ENCODE measurements around the gene SOWAHD. TPM values are rescaled to one million over a fixed set of nuclear protein-coding genes. Genes with fewer than 3 reads are reported as not detected.
"Not testable (repeated sequence)": the region's sequence is repeated elsewhere in the genome, so short reads cannot be mapped to it uniquely, and the experiment has no call there.

SOWAHD gene
- total RNA-seq, 4 donors from 2014 or later, result 0.64 to 1.5 TPM; not detected in 2

DNA sequence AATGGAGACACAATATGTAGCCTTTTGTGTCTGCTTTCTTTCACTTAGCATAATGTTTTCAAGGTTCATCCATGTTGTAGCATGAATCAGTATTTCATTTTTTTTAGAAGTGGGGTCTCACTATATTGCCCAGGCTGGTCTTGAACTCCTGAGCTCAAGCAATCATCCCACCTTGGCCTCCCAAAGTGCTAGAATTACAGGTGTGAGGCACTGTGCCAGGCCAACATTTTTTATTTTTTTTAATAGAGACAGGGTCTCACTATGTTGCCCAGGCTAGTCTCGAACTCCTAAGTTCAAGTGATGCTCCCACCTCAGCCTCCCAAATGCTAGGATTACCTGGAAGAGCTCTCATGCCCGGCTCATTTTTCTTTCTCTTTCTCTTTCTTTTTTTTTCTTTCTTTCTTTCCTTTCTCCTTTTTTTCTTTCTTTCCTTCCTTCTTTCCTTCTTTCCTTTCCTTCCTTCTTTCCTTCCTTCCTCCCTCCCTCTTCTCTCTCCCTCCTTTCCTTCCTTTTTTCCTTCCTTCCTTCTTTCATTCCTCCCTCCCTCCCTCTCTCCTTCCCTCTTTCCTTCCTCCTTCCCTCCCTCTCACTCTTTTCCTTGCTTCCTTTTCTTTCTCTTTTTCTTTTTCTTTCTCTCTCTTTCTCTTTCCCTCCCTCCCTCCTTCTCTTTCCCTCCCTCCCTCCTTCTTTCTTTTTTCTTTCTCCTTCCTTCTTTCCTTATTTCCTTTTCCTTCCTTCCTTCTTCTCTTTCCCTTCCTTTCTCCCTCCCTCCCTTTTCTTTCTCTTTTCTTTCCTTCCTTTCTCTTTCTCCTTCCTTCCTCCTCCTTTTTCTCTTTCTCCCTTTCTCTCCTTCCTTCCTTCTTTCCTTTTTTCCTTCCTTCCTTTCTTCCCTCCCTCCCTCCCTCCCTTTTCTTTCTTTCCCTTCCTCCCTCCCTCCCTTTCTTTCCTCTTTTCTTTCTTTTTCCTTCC lies 43.1 kb downstream of the SOWAHD start:
- Histone ChIP-seq H3K27ac (no peak overlapping the region), H3K27me3 (no peaks in the 10 kb centered on the region), H3K4me1 (no peaks in the 10 kb centered on the region), H3K36me3 (no peaks in the 10 kb centered on the region), H3K4me3 (no peak overlapping the region), H3K9me3 (no peaks in the 10 kb centered on the region)
- TF ChIP-seq POLR2AphosphoS5 (IDR thresholded peaks at IDR 0.05) (no peak), POLR2A (IDR thresholded peaks at IDR 0.05) (no peak), EP300 (IDR thresholded peaks at IDR 0.05; ENCODE audit: low read depth) (no peak)
- TF ChIP-seq, protein P1, sequence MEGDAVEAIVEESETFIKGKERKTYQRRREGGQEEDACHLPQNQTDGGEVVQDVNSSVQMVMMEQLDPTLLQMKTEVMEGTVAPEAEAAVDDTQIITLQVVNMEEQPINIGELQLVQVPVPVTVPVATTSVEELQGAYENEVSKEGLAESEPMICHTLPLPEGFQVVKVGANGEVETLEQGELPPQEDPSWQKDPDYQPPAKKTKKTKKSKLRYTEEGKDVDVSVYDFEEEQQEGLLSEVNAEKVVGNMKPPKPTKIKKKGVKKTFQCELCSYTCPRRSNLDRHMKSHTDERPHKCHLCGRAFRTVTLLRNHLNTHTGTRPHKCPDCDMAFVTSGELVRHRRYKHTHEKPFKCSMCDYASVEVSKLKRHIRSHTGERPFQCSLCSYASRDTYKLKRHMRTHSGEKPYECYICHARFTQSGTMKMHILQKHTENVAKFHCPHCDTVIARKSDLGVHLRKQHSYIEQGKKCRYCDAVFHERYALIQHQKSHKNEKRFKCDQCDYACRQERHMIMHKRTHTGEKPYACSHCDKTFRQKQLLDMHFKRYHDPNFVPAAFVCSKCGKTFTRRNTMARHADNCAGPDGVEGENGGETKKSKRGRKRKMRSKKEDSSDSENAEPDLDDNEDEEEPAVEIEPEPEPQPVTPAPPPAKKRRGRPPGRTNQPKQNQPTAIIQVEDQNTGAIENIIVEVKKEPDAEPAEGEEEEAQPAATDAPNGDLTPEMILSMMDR (IDR thresholded peaks at IDR 0.05), result no peak
- WGBS, 2 donors (ENCODE audit: low coverage in 1 of 2), result 84% methylated on average over 2 of the region's 2 CpGs; no CpG with 5 or more reads in 1 of the 2 donors
- in situ Hi-C loops (cut with MboI; ENCODE audit: low pct_ligation_motif_present in 1 of 4, low pct_unique_long_range_greater_than_20kb in 1 of 4, low sequenced_read_pairs in 3 of 4), result no loop called here
- no peak for DNase-seq
- intact Hi-C loops (cut with DNase I; ENCODE audit: low total_unique reads), result no loop called here

DNA sequence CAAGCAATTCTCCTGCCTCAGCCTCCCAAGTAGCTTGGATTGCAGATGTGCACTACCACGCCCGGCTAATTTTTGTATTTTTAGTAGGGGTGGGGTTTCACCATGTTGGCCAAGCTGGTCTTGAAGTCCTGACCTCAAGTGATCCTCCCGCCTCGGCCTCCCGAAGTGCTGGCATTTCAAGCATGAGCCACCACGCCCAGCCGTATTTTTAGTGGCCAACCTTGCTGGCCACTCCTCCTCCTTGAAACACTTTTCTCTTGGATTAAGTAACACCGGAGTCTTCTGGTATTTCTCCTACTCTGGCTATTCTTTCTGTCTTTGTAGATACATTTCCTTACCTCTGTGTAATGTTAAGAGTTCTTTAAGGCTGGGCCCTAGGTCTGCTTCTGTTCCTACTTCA lies 44.2 kb downstream of the SOWAHD start:
- WGBS, 2 donors (ENCODE audit: low coverage in 1 of 2), result 91% methylated on average over 8 of the region's 8 CpGs; no CpG with 5 or more reads in 1 of the 2 donors
- no peaks in the 10 kb centered on the region for H3K9me3 ChIP-seq

DNA sequence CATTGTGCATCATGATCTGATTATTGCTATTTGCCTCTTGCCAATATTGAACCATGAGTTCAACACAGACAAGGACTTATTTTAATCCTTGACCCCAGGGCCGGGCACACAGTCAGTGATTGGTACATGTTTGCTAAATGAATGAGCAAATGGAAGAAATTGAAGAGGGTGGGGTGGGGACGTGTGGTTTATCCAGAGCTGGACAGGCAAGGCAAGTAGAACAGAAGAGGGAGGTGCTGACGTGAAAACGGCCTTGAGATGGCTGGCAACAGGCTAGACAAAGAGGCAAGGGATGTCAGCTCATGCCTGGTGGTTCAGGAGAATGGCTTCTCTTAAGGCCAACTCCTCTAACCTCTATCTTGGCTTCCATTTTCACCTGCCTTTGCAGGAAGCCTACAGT lies 50.1 kb downstream of the SOWAHD start:
- H3K27ac ChIP-seq; H3K27me3 ChIP-seq; in situ Hi-C loops (cut with MboI; ENCODE audit: low pct_ligation_motif_present in 1 of 4, low pct_unique_long_range_greater_than_20kb in 1 of 4, low sequenced_read_pairs in 3 of 4); H3K4me1 ChIP-seq; DNase-seq; H3K4me3 ChIP-seq; H3K9me3 ChIP-seq; intact Hi-C loops (cut with DNase I; ENCODE audit: low total_unique reads); H3K36me3 ChIP-seq: not testable (repeated sequence)
- WGBS, 2 donors (ENCODE audit: low coverage in 1 of 2), result 58% methylated on average over 3 of the region's 4 CpGs; no CpG with 5 or more reads in 1 of the 2 donors

More for the DNA sequence above, 44.2 kb downstream of the SOWAHD start:
- no peak overlapping the region for H3K27ac ChIP-seq
- no peak overlapping the region for H3K4me3 ChIP-seq
- no peaks in the 10 kb centered on the region for H3K36me3 ChIP-seq
- no peaks in the 10 kb centered on the region for H3K27me3 ChIP-seq
- no peak for DNase-seq
- no peaks in the 10 kb centered on the region for H3K4me1 ChIP-seq
- intact Hi-C loops (cut with DNase I; ENCODE audit: low total_unique reads) (no loop called here), in situ Hi-C loops (cut with MboI; ENCODE audit: low pct_ligation_motif_present in 1 of 4, low pct_unique_long_range_greater_than_20kb in 1 of 4, low sequenced_read_pairs in 3 of 4) (no loop called here)
- TF ChIP-seq, protein P1 (IDR thresholded peaks at IDR 0.05), result no peak
- no peak for TF ChIP-seq POLR2AphosphoS5 (IDR thresholded peaks at IDR 0.05)
- TF ChIP-seq EP300 (IDR thresholded peaks at IDR 0.05; ENCODE audit: low read depth), result no peak
- TF ChIP-seq POLR2A (IDR thresholded peaks at IDR 0.05), result no peak

DNA sequence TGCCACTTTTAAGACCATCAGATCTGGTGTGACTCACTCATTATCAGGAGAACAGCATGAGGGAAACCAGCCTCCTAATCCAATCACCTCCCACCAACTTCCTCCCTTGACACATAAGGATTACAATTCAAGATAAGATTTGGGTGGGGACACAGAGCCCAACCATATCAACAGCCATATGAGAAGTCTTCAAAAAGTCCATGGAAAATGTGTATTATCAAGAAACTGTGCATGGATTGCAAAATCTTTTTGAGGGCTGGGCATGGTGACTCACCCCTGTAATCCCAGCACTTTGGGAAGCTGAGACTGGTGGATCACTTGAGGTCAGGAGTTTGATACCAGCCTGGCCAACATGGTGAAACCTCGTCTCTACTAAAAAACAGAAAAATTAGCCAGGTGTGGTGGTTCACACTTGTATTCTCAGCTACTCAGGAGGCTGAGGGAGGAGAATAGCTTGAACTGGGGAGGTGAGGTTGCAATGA lies 50.8 kb downstream of the SOWAHD start:
- 48 to 100% methylated on average over 1 of the region's 1 CpG for WGBS, 2 donors (ENCODE audit: low coverage in 1 of 2)
- Histone ChIP-seq H3K9me3 (no peaks in the 10 kb centered on the region), H3K27ac (no peak overlapping the region), H3K4me3 (no peak overlapping the region), H3K4me1 (no peaks in the 10 kb centered on the region), H3K36me3 (no peaks in the 10 kb centered on the region), H3K27me3 (no peaks in the 10 kb centered on the region)
- in situ Hi-C loops (cut with MboI; ENCODE audit: low pct_ligation_motif_present in 1 of 4, low pct_unique_long_range_greater_than_20kb in 1 of 4, low sequenced_read_pairs in 3 of 4) (no loop called here), intact Hi-C loops (cut with DNase I; ENCODE audit: low total_unique reads) (no loop called here)
- TF ChIP-seq POLR2AphosphoS5 (IDR thresholded peaks at IDR 0.05), result no peak
- TF ChIP-seq POLR2A (IDR thresholded peaks at IDR 0.05), result no peak
- no peak for TF ChIP-seq EP300 (IDR thresholded peaks at IDR 0.05; ENCODE audit: low read depth)
- TF ChIP-seq, protein P1 (IDR thresholded peaks at IDR 0.05), result no peak
- no peak for DNase-seq

Small RNAs within 50 kb of the gene (small RNA-seq; reads per million reads assigned to genes)
- gene SNORA69, result 0 reads per million in 4 donors

Other genes with a start within 250 kb of the SOWAHD start
- gene STEEP1, start 193.2 kb upstream of the SOWAHD start, total RNA-seq, result 10 to 100 TPM; 26.9 to 59.5 (median 32.4) TPM
- gene UBE2A, start 184.0 kb upstream of the SOWAHD start, total RNA-seq, result 10 to 100 TPM; 26.1 to 87.9 (median 72.5) TPM
- gene NKRF, start 152.2 kb upstream of the SOWAHD start, total RNA-seq, result 1 to 10 TPM; 1.5 to 6.8 (median 3.3) TPM
- 10 to 100 TPM in 3 of 4 donors, 1 to 10 TPM in 1; 9.4 to 88.2 (median 21.8) TPM for gene SEPTIN6, start 65.4 kb upstream of the SOWAHD start, total RNA-seq
- 1,000 to 10,000 TPM in 2 of 4 donors, 100 to 1,000 TPM in 2; 246 to 2,878 (median 1,753) TPM for gene RPL39, start 33.0 kb downstream of the SOWAHD start, total RNA-seq
- gene UPF3B, start 94.4 kb downstream of the SOWAHD start, total RNA-seq, result 10 to 100 TPM in 1 of 4 donors, 1 to 10 TPM in 3; 3.4 to 16.8 (median 5.7) TPM
- gene RNF113A, start 113.1 kb downstream of the SOWAHD start, total RNA-seq, result 10 to 100 TPM in 2 of 4 donors, 1 to 10 TPM in 2; 1.9 to 16.7 (median 10.1) TPM
- 100 to 1,000 TPM in 1 of 4 donors, 10 to 100 TPM in 3; 11.9 to 128 (median 70.9) TPM for gene NDUFA1, start 113.2 kb downstream of the SOWAHD start, total RNA-seq
- gene AKAP14, start 137.3 kb downstream of the SOWAHD start, total RNA-seq, result not detected
- gene NKAP, start 185.2 kb downstream of the SOWAHD start, total RNA-seq, result 10 to 100 TPM in 2 of 4 donors, 1 to 10 TPM in 2; 2.6 to 14.7 (median 8.5) TPM